Upper lobe of right lung (tissue), 1 donor: ENCODE data around the gene NSUN2. TPM values are rescaled to one million over a fixed set of nuclear protein-coding genes. Genes with fewer than 3 reads are reported as not detected.

Source experiments
- ATAC-seq: fragments of 200-7000 bp; cut with Tn5 transposase; one replicate; pipeline ENCODE4 v1.9.1; 2020; ENCODE audit warnings: mild to moderate bottlenecking, moderate library complexity
- DNase-seq: peaks from one replicate; pipeline ENCODE4 v3.0.0-alpha.2; 2020
- H3K27ac ChIP-seq: fragments of 200-600 bp; one replicate; pipeline ENCODE4 v1.8.0; 2022
- H3K27me3 ChIP-seq: fragments of 200-600 bp; one replicate; pipeline ENCODE4 v1.8.0; 2022; ENCODE audit warnings: mild to moderate bottlenecking
- H3K36me3 ChIP-seq: fragments of 200-600 bp; one replicate; pipeline ENCODE4 v1.8.0; 2022
- H3K4me1 ChIP-seq: fragments of 200-600 bp; one replicate; pipeline ENCODE4 v1.8.0; 2022
- H3K4me3 ChIP-seq: fragments of 200-600 bp; one replicate; pipeline ENCODE4 v1.8.0; 2022; ENCODE audit warnings: mild to moderate bottlenecking
- H3K9me3 ChIP-seq: fragments of 200-600 bp; one replicate; pipeline ENCODE4 v1.8.0; 2022
- CTCF ChIP-seq: fragments of 200-600 bp; IDR thresholded peaks from one replicate; pipeline ENCODE4 v1.8.0; 2022; ENCODE audit warnings: antibody characterized with exemption
- intact Hi-C: fragments of 100-400 bp; cut with DNase I; formaldehyde crosslinking; loops from one replicate; pipeline ENCODE4 v1.11.0; 2022
- total RNA-seq: library from RNA; stranded (reverse); fragmentation: NEBNext Ultra II Directional; extraction: Animal tissue kit (Norgen Biotek cat#: 25700); gene quantifications from one replicate; pipeline ENCODE4 v1.2.1, GENCODE V29; 2021
- donor health status: DM: no; HTN: yes; CAD: no; lungs with severe emphysema.

The NSUN2 gene
- total RNA-seq, 1 donor from 2014 or later: 46.4 TPM

GRCh38 chr5:6557807-6558575 is 74.9 kb downstream of the NSUN2 start:
- Histone ChIP-seq H3K27ac (no peak overlapping the region), H3K4me3 (no peak overlapping the region), H3K36me3 (no peaks in the 10 kb centered on the region), H3K9me3 (no peaks in the 10 kb centered on the region), H3K4me1 (no peaks in the 10 kb centered on the region), H3K27me3 (peaks cover 10% of the 10 kb centered on the region)
- ATAC-seq: no peak
- DNase-seq: no peak
- intact Hi-C loops: no loop called here
- no peak for TF ChIP-seq CTCF

- Histone ChIP-seq H3K4me3 (no peak overlapping the region), H3K4me1 (no peaks in the 10 kb centered on the region), H3K9me3 (no peaks in the 10 kb centered on the region), H3K27me3 (peaks cover 11% of the 10 kb centered on the region), H3K27ac (no peak overlapping the region), H3K36me3 (no peaks in the 10 kb centered on the region)
- TF ChIP-seq CTCF: no peak
- intact Hi-C loops: no loop called here
- ATAC-seq (no peak), DNase-seq (no peak)
Observed at GRCh38 chr5:6556802-6557102, 76.1 kb downstream of the NSUN2 start.

GRCh38 chr5:6556089-6556801 is 76.6 kb downstream of the NSUN2 start:
- no peak for DNase-seq
- no peak for TF ChIP-seq CTCF
- intact Hi-C loops: no loop called here

GRCh38 chr5:6554812-6555211 is 78.0 kb downstream of the NSUN2 start:
- no peak for ATAC-seq
- H3K27me3 ChIP-seq: peaks cover 11% of the 10 kb centered on the region
- H3K36me3 ChIP-seq: no peaks in the 10 kb centered on the region
- no peaks in the 10 kb centered on the region for H3K4me1 ChIP-seq
- H3K9me3 ChIP-seq: no peaks in the 10 kb centered on the region
- no peak for TF ChIP-seq CTCF
- intact Hi-C loops: no loop called here
- no peak overlapping the region for H3K4me3 ChIP-seq
- H3K27ac ChIP-seq: no peak overlapping the region
- DNase-seq: no peak

More at GRCh38 chr5:6556089-6556801, 76.6 kb downstream of the NSUN2 start:
- H3K27ac ChIP-seq: no peak overlapping the region
- ATAC-seq: no peak
- peaks cover 11% of the 10 kb centered on the region for H3K27me3 ChIP-seq
- H3K36me3 ChIP-seq: no peaks in the 10 kb centered on the region
- no peaks in the 10 kb centered on the region for H3K9me3 ChIP-seq
- H3K4me3 ChIP-seq: no peak overlapping the region
- no peaks in the 10 kb centered on the region for H3K4me1 ChIP-seq

GRCh38 chr5:6553972-6554371 is 78.9 kb downstream of the NSUN2 start:
- no peak for DNase-seq
- intact Hi-C loops: no loop called here

More at GRCh38 chr5:6553972-6554371, 78.9 kb downstream of the NSUN2 start:
- no peak overlapping the region for H3K4me3 ChIP-seq
- no peaks in the 10 kb centered on the region for H3K36me3 ChIP-seq
- no peaks in the 10 kb centered on the region for H3K9me3 ChIP-seq
- H3K27me3 ChIP-seq: peaks cover 11% of the 10 kb centered on the region
- TF ChIP-seq CTCF: no peak
- no peaks in the 10 kb centered on the region for H3K4me1 ChIP-seq
- no peak for ATAC-seq
- no peak overlapping the region for H3K27ac ChIP-seq
